AG04449 (cell line): ENCODE results near the gene CCDC85A.

Experiments
- CTCF ChIA-PET: fragments of 350-600 bp; formaldehyde crosslinking; extraction: SDS; loops from one replicate; lab custom pipeline; 2021; ENCODE audit warnings: antibody characterized with exemption; lab: Yijun Ruan, JAX
- POLR2A ChIA-PET: fragments of 400-600, 350-600 bp; formaldehyde crosslinking; extraction: SDS; loops from one replicate; lab custom pipeline; 2020; ENCODE audit warnings: antibody characterized with exemption, inconsistent platforms; lab: Yijun Ruan, JAX
- DNase-seq: peaks from one replicate; pipeline ENCODE4 v3.0.0-alpha.2; 2010; ENCODE audit warnings: low read depth, low spot score
- H3K4me3 ChIP-seq: 2 replicates; pipeline ENCODE4 v1.5.1; 2011; ENCODE audit warnings: low read depth, mild to moderate bottlenecking, control low read depth, low read length
- TF ChIP-seq, protein P1 (sequence below): IDR thresholded peaks from one replicate; pipeline ENCODE4 v1.5.1; 2011; ENCODE audit warnings: mild to moderate bottlenecking, moderate library complexity, low read length, control low read depth, inconsistent platforms; ENCODE audit not compliant: insufficient read depth; ENCODE audit errors: missing control alignments

CCDC85A gene

DNA sequence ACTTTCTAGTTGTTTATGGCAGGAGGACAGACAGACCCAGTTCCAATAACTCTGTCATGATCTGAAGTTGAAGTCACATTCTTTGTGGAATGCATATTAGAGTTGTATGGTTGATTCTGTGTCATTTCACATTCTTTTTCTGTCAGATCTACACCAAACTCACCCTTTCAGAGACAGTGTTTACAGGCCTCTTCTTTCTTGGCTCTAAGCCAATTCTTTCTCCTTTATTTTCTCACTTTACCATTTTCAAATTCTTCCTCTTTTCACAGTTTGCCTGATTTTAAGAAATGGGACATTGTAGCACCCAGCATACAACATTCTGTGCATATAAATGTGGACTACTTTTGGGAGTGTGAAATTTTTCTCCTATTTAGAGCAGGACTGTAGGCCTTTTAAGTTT, 103.7 kb downstream of the CCDC85A start:
- DNase-seq: no peak
- ChIA-PET POLR2A (no interaction called here), CTCF (interaction anchor here (1.1 kb wide), 1 partner anchor 96 kb away, joined by 3 read pairs; no protein-coding TSS in a partner anchor)
- no peak overlapping the region for H3K4me3 ChIP-seq
- TF ChIP-seq, protein P1, sequence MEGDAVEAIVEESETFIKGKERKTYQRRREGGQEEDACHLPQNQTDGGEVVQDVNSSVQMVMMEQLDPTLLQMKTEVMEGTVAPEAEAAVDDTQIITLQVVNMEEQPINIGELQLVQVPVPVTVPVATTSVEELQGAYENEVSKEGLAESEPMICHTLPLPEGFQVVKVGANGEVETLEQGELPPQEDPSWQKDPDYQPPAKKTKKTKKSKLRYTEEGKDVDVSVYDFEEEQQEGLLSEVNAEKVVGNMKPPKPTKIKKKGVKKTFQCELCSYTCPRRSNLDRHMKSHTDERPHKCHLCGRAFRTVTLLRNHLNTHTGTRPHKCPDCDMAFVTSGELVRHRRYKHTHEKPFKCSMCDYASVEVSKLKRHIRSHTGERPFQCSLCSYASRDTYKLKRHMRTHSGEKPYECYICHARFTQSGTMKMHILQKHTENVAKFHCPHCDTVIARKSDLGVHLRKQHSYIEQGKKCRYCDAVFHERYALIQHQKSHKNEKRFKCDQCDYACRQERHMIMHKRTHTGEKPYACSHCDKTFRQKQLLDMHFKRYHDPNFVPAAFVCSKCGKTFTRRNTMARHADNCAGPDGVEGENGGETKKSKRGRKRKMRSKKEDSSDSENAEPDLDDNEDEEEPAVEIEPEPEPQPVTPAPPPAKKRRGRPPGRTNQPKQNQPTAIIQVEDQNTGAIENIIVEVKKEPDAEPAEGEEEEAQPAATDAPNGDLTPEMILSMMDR: no peak

DNA sequence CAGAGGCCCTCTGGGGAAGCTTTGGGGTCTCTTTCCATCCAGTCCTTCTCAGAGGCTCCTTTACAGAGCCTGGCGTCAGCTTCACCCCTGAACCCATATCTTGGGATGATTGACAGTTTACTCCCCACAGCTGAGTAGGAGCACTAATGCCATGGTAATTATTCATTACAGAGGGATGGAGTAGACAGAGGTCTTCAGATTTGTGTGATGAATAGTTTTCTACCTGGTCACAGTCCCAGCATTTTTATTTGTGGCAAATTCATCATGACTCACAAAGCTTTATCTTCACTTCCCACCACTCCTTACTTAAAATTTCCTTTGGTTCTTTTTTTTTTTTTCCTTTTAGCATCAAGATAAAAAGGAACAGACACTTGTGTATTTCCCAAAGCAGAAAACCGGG, 104.2 kb downstream of the CCDC85A start:
- POLR2A ChIA-PET: no interaction called here
- H3K4me3 ChIP-seq: no peak overlapping the region
- TF ChIP-seq, protein P1: no peak
- DNase-seq: no peak
- CTCF ChIA-PET: interaction anchor here (1.1 kb wide), 1 partner anchor 96 kb away, joined by 3 read pairs; no protein-coding TSS in a partner anchor

DNA sequence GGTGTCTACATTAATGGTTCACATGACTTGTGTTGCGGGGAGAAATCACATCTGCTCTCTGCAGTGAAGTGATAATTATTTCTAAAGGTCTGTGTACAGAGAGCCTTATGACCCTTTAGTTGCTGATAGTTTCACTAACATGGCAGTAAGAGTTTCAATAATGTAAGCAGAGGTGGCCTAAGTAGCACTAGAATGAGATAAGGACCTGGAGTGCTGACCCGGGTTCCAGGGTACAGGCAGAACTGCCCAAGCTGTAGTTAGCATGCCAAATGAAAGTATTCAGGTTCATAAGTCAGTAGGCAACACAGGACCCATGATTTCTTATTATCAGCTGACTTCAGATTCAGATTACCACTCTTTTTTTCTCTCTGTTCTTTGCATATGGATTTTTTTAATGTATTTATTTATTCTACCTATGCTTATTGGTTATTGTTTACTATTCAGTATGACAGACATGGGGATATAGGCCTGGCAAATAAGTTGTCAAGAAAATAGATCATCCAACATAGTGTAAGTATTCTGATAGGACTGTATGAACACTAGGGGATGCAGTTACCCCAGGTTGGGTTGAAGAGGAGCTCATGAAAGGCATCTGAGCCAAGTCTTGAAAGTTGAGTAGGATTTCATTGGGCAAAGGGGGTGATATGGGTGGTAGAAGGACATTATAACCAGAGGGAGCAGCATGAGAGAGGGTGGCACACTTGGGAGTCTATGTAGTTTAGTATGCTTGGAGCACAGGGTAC, 105.2 kb downstream of the CCDC85A start:
- ChIA-PET CTCF (interaction anchor here (1.2 kb wide), 1 partner anchor 10 kb away, joined by 4 read pairs; no protein-coding TSS in a partner anchor), POLR2A (no interaction called here)
- TF ChIP-seq, protein P1: no peak
- DNase-seq: no peak
- no peak overlapping the region for H3K4me3 ChIP-seq

DNA sequence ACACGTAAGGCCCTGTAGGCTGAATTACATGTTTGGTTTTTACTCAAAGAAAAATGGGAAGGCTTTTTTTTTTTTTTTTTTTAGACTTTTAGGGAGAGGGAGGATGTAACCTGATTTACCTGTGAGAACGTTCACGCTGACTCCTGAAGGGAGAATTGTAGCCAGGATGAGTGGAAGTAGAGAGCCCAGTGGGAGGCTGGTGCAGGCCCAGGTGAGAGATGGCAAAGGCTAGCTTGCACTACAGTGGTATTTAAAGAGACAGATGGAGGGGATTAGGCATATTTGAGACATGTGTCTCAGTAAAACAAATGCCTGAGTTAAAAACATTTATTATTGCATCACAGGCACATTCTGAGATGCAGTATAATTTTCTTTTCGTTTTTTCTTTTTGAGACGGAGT, 107.9 kb downstream of the CCDC85A start:
- no peak for DNase-seq
- ChIA-PET POLR2A (no interaction called here), CTCF (no interaction called here)
- no peak overlapping the region for H3K4me3 ChIP-seq
- TF ChIP-seq, protein P1: no peak

DNA sequence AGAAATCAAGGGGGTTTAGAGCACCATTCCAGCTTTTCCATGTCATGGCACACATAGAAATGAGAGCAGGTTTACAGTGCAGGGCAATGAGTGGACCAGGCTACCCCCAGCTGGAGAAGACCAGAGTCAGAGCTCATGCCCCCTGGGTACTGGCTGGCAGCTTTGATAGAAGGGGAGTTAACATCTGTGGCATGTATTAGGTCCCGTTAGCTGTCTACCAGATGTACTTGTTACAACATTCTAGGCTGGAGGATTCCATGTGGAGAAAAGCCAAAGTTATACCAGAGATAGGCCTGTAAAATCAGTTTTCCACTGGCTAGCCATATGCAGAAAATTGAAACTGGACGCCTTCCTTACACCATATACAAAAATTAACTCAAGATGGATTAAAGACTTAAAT, 109.2 kb downstream of the CCDC85A start:
- ChIA-PET POLR2A (no interaction called here), CTCF (interaction anchor here (1.5 kb wide), 1 partner anchor 108 kb away, joined by 3 read pairs; no protein-coding TSS in a partner anchor)
- DNase-seq: no peak
- H3K4me3 ChIP-seq: no peak overlapping the region
- TF ChIP-seq, protein P1: no peak

DNA sequence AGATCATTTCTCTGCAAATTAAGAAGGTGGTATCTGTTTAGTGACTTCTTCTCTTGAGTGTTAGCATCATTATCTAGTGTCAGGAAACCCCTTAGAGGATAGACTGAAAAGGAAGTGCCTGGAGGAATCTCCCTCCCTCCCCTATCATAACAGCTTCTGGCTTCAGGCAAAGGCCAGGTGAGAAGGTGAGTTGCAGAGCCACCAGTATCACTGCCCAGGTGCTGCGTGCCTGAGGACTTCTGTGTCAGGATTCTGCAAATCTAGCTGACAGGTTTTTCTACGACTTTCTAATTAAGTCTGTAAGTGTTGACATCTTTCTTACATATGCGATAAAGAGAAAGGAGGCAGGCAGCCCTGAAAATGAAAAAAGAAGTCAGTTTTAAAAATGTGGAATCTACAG, 111.9 kb downstream of the CCDC85A start:
- CTCF ChIA-PET: no interaction called here
- TF ChIP-seq, protein P1: no peak
- POLR2A ChIA-PET: no interaction called here
- H3K4me3 ChIP-seq: no peak overlapping the region
- DNase-seq: no peak
